Upper lobe of left lung (tissue), 6 donors: ENCODE results near the gene CD2AP. TPM values are rescaled to one million over a fixed set of nuclear protein-coding genes. Genes with fewer than 3 reads are reported as not detected.

ENCODE experiments used
- ATAC-seq, 2 donors: fragments of 200-7000 bp; cut with Tn5 transposase; one replicate each; pipeline ENCODE4 v1.9.1; 2022; ENCODE audit warnings: mild to moderate bottlenecking in 2 of 2, moderate library complexity in 2 of 2; ENCODE audit not compliant: low FRiP score in 2 of 2
- DNase-seq, 2 donors: peaks; one replicate each; pipeline ENCODE4 v3.0.0-alpha.2; 2019 to 2020
- H3K27ac ChIP-seq, 4 donors: fragments of 200-600 bp; sonication (generic); one replicate each; pipeline ENCODE4 v1.5.1; 2016 to 2019
- H3K27me3 ChIP-seq, 4 donors: fragments of 200-600 bp; sonication (generic); one replicate each; pipeline ENCODE4 v1.5.1; 2017 to 2019
- H3K36me3 ChIP-seq, 4 donors: fragments of 200-600 bp; sonication (generic); one replicate each; pipeline ENCODE4 v1.5.1; 2016 to 2019
- H3K4me1 ChIP-seq, 4 donors: fragments of 200-600 bp; sonication (generic); one replicate each; pipeline ENCODE4 v1.5.1; 2018 to 2019
- H3K4me3 ChIP-seq, 4 donors: fragments of 200-600 bp; sonication (generic); one replicate each; pipeline ENCODE4 v1.5.1; 2017 to 2019; ENCODE audit warnings: mild to moderate bottlenecking in 2 of 4, moderate library complexity in 1 of 4
- H3K9me3 ChIP-seq, 4 donors: fragments of 200-600 bp; sonication (generic); one replicate each; pipeline ENCODE4 v1.5.1; 2018 to 2019
- CTCF ChIP-seq, 6 experiments: fragments of 450-650 bp in 4 of 6; fragments of 200-600 bp in 2 of 6; sonication (generic) in 2 of 6; IDR thresholded peaks; one replicate each; pipeline ENCODE4 v1.5.1; 2016 to 2019; ENCODE audit warnings: antibody characterized with exemption in 6 of 6
- EP300 ChIP-seq, 4 donors: sonication (generic); formaldehyde crosslinking; IDR thresholded peaks; one replicate each; pipeline ENCODE4 v1.5.1; 2017; ENCODE audit warnings: antibody characterized with exemption in 4 of 4, control low read depth in 2 of 4
- POLR2A ChIP-seq, 4 donors: fragments of 450-650 bp; IDR thresholded peaks; one replicate each; pipeline ENCODE4 v1.5.1; 2016 to 2017; ENCODE audit warnings: antibody characterized with exemption in 4 of 4, mild to moderate bottlenecking in 2 of 4
- POLR2AphosphoS5 ChIP-seq, 2 donors: sonication (generic); formaldehyde crosslinking; IDR thresholded peaks; one replicate each; pipeline ENCODE4 v1.5.1; 2017; ENCODE audit warnings: antibody characterized with exemption in 2 of 2
- WGBS, 2 donors: methylation state at CpG; one replicate each; pipeline ENCODE4 v1.1.5; 2017 to 2018; 5-methylcytosine and 5-hydroxymethylcytosine counted together
- total RNA-seq, 6 donors: library from RNA; depleted of rRNA in 4 of 6; stranded (reverse); fragments of >200 nt in 4 of 6; gene quantifications; one replicate each; pipeline versions ENCODE4 v1.1.0 to v1.2.1, GENCODE V29; 2016 to 2021
- donor health status: DM: no; HTN: no; CAD: no; lungs with moderate emphysema.
- donor health status: DM: no; HTN: yes; CAD: no; lungs with severe emphysema.

CD2AP gene
- total RNA-seq, 6 donors from 2014 or later = 22.0 to 86.5 (median 29.3) TPM

- peaks cover 0 to 7% (median 5%) of the 10 kb centered on the region in 4 donors for H3K4me1 ChIP-seq
- H3K27me3 ChIP-seq = no peaks in the 10 kb centered on the region
- no peak overlapping the region for H3K27ac ChIP-seq
- no peak for TF ChIP-seq EP300 (IDR thresholded peaks at IDR 0.05)
- no peak for TF ChIP-seq POLR2AphosphoS5 (IDR thresholded peaks at IDR 0.05)
- ATAC-seq (no peak), DNase-seq (no peak)
- no peaks in the 10 kb centered on the region for H3K9me3 ChIP-seq
- H3K4me3 ChIP-seq = no peak overlapping the region
- WGBS, 2 donors = 86 to 96% methylated on average over 5 of the region's 5 CpGs
- no peaks in the 10 kb centered on the region for H3K36me3 ChIP-seq
These were observed 176.1 kb downstream of the CD2AP start for GRCh38 chr6:47653706-47654105.

- Histone ChIP-seq H3K4me1 (peaks cover 0 to 7% (median 5%) of the 10 kb centered on the region in 4 donors), H3K27ac (no peak overlapping the region), H3K9me3 (no peaks in the 10 kb centered on the region), H3K36me3 (no peaks in the 10 kb centered on the region), H3K4me3 (no peak overlapping the region), H3K27me3 (no peaks in the 10 kb centered on the region)
- no peak for DNase-seq
- 91% methylated on average over 4 of the region's 4 CpGs for WGBS, 2 donors
- no peak for ATAC-seq
- TF ChIP-seq CTCF (IDR thresholded peaks at IDR 0.05) (no peak), POLR2AphosphoS5 (IDR thresholded peaks at IDR 0.05) (no peak), POLR2A (IDR thresholded peaks at IDR 0.05) (no peak), EP300 (IDR thresholded peaks at IDR 0.05) (no peak)
These were observed 176.7 kb downstream of the CD2AP start for GRCh38 chr6:47654255-47654654.

- DNase-seq (no peak), ATAC-seq (no peak)
- TF ChIP-seq EP300 (IDR thresholded peaks at IDR 0.05) = no peak
- no peak for TF ChIP-seq POLR2A (IDR thresholded peaks at IDR 0.05)
- no peak for TF ChIP-seq POLR2AphosphoS5 (IDR thresholded peaks at IDR 0.05)
- TF ChIP-seq CTCF (IDR thresholded peaks at IDR 0.05) = no peak
- Histone ChIP-seq H3K27me3 (no peaks in the 10 kb centered on the region), H3K27ac (no peak overlapping the region), H3K9me3 (no peaks in the 10 kb centered on the region), H3K36me3 (no peaks in the 10 kb centered on the region), H3K4me1 (peaks cover 0 to 5% (median under 1%) of the 10 kb centered on the region in 4 donors), H3K4me3 (no peak overlapping the region)
- 78 to 82% methylated on average over 5 to 7 of the region's 7 CpGs for WGBS, 2 donors
These were observed 178.4 kb downstream of the CD2AP start for GRCh38 chr6:47655719-47656595.

GRCh38 chr6:47661960-47662359 lies 184.4 kb downstream of the CD2AP start:
- H3K4me1 ChIP-seq = no peaks in the 10 kb centered on the region
- no peak for TF ChIP-seq POLR2AphosphoS5 (IDR thresholded peaks at IDR 0.05)
- TF ChIP-seq CTCF (IDR thresholded peaks at IDR 0.05) = no peak
- no peak for TF ChIP-seq EP300 (IDR thresholded peaks at IDR 0.05)
- TF ChIP-seq POLR2A (IDR thresholded peaks at IDR 0.05) = no peak
- WGBS, 2 donors = 89 to 96% methylated on average over 5 of the region's 5 CpGs
- DNase-seq = no peak
- H3K9me3 ChIP-seq = no peaks in the 10 kb centered on the region
- no peak for ATAC-seq
- no peaks in the 10 kb centered on the region for H3K36me3 ChIP-seq
- no peaks in the 10 kb centered on the region for H3K27me3 ChIP-seq
- no peak overlapping the region for H3K27ac ChIP-seq
- H3K4me3 ChIP-seq = no peak overlapping the region

- Histone ChIP-seq H3K4me1 (no peaks in the 10 kb centered on the region), H3K27ac (no peak overlapping the region), H3K36me3 (no peaks in the 10 kb centered on the region), H3K4me3 (no peak overlapping the region), H3K9me3 (no peaks in the 10 kb centered on the region), H3K27me3 (no peaks in the 10 kb centered on the region)
- DNase-seq (no peak), ATAC-seq (no peak)
- TF ChIP-seq EP300 (IDR thresholded peaks at IDR 0.05) (no peak), POLR2AphosphoS5 (IDR thresholded peaks at IDR 0.05) (no peak), CTCF (IDR thresholded peaks at IDR 0.05) (no peak), POLR2A (IDR thresholded peaks at IDR 0.05) (no peak)
- 91 to 93% methylated on average over 13 of the region's 13 CpGs for WGBS, 2 donors
These were observed 186.1 kb downstream of the CD2AP start for GRCh38 chr6:47663462-47664216.
